ENCODE measurements around the gene LAMA2.

- no peak for TF ChIP-seq POLR2A (IDR thresholded peaks at IDR 0.05)
- TF ChIP-seq CTCF (IDR thresholded peaks at IDR 0.05), result no peak
Observed at GRCh38 chr6:129455126-129455769, 572.3 kb downstream of the LAMA2 start.
